Activated CD8-positive, alpha-beta memory T cell treated with anti-CD3 and anti-CD28 coated beads for 4 hours (primary cell): ENCODE data around the gene FZD10.

Experiments used
- DNase-seq, 2 donors: peaks; one replicate each; pipeline ENCODE4 v3.0.0-alpha.2; 2020; ENCODE audit warnings: low read depth in 2 of 2

Gene FZD10, protein sequence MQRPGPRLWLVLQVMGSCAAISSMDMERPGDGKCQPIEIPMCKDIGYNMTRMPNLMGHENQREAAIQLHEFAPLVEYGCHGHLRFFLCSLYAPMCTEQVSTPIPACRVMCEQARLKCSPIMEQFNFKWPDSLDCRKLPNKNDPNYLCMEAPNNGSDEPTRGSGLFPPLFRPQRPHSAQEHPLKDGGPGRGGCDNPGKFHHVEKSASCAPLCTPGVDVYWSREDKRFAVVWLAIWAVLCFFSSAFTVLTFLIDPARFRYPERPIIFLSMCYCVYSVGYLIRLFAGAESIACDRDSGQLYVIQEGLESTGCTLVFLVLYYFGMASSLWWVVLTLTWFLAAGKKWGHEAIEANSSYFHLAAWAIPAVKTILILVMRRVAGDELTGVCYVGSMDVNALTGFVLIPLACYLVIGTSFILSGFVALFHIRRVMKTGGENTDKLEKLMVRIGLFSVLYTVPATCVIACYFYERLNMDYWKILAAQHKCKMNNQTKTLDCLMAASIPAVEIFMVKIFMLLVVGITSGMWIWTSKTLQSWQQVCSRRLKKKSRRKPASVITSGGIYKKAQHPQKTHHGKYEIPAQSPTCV

GRCh38 chr12:130162267-130162666, at the start of gene FZD10:
Gene FZD10, plus strand, starts transcription at chr12:130162464. Its CDS starts 479 bp downstream, at chr12:130162943.
- no peak for DNase-seq

GRCh38 chr12:130114952-130115351, 47.3 kb upstream of the FZD10 start:
- DNase-seq = no peak

DNA sequence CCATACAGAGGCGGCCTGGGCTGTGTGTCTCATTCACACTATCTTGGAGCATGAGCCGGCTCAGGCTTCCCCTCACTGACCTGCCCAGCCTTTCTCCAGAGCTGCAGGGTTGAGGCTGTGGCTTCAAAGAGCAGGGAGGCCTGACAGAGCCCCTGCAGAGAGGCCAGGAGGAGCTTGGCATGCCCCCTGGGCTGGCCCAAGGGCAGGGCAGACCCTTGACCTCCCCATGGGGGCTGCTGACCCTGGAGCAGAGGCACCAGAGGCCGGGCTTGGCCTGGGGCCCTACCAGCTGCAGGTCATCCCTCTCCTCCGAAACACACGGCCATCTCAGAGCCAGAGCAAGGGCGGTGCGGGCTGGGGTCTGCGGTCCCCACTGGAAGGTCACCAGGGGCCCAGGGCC, 46.6 kb upstream of the FZD10 start:
- no peak for DNase-seq

DNA sequence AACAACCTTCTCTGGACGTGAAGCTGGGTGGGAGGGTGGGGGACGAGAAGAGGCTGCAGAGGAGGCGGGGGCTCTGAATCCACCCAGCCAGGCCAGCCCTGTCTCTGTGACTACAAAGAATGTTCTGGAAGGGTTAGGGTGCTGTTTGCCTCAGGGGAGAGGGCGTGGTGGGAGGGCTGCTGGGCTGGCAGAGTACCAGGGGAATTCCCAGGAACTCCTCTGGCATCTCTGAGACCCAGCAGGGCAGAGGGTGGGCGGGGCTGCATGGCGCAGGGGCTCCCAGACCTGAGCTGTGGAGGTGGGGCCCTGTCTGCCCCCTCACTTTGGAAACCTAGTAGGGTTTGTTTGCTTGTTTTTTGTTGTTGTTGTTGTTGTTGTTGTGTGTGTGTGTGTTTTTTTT, 45.5 kb upstream of the FZD10 start:
- DNase-seq = no peak

DNA sequence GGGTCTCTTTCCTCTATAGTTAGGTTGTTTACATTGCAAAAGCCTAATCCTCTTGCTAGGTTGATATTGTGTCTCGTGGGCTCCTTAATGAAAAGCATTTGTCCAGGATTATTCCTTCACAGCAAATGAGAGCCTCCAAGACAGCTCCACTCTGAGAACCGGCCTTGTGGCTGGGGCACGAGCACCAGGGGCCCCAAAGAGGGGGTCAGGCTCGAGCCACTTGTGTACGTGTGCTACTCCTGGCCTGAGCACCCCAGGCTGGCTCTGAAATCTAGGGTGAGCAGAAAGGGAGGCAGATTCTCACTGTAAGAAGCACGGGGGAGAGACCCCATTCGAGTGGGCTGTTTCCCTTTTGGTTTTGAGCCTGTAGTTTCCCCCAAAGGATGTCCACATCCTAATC, 45.0 kb upstream of the FZD10 start:
- DNase-seq = no peak

- no peak for DNase-seq
Measured at GRCh38 chr12:130117701-130118100, 44.6 kb upstream of the FZD10 start.

DNA sequence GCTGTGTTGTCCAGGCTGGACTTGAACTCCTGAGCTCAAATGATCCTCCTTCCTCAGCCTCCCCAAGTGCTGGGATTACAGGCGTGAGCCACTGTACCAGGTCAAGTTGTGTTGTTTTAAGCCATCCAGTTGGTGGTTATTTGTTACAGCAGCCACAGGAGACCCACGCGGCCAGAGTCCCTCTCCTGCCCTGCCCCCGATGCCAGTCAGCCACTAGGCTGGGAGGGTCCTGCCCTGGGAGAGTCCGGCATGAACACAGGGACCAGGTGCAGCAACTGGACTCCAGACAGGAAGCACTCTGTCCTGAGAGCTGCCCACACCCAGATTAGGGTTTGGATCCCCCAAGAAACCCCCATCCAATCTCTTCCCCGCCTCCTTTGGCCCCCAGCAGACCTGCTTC, 44.1 kb upstream of the FZD10 start:
- no peak for DNase-seq

GRCh38 chr12:130119241-130119861, 42.9 kb upstream of the FZD10 start:
- no peak for DNase-seq

- DNase-seq = no peak
Measured at GRCh38 chr12:130120012-130120805, 42.1 kb upstream of the FZD10 start.

GRCh38 chr12:130121226-130122000, 40.9 kb upstream of the FZD10 start:
- DNase-seq = no peak

DNA sequence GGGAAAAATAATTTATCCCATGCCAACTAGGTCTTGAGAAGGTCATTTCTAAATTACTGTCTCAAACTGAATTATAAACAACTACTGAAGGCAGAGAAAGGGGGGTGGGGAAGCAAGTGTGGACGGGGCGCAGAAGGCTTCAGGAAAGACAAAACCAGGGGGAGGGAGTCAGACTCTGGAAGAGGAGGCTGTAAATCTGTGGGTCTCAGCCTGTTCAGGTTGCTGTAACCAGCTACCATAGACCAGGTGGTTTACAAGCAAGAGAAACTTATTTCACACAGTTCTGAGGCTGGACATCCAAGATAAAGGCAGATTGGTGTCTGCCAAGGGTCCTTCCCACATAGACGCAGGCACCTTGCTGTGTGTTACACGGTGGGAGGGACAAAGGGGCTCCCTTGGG, 39.9 kb upstream of the FZD10 start:
- no peak for DNase-seq

GRCh38 chr12:130124106-130124505, 38.2 kb upstream of the FZD10 start:
- no peak for DNase-seq

GRCh38 chr12:130124605-130125244, 37.5 kb upstream of the FZD10 start:
- DNase-seq = no peak

DNA sequence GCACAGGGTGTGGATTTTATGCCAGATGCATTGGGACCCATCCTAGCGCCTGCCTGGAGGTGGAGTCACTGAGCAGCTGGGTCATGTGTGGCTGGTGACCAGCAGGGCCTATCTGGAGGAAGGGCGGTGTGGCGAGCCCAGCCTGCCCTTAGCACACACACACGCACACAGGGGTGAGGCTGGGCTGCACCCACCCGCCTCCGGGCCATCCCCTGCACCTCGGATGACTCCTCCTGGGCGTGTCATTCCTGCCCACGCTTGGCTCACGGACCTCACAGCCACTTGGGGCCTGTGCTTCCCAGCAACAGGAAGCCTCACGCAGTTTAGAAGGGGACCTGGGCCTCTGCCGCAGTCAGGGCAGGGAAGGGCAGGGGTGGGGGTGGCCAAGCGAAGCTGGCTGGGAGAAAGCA, 36.2 kb upstream of the FZD10 start:
- DNase-seq = no peak

DNA sequence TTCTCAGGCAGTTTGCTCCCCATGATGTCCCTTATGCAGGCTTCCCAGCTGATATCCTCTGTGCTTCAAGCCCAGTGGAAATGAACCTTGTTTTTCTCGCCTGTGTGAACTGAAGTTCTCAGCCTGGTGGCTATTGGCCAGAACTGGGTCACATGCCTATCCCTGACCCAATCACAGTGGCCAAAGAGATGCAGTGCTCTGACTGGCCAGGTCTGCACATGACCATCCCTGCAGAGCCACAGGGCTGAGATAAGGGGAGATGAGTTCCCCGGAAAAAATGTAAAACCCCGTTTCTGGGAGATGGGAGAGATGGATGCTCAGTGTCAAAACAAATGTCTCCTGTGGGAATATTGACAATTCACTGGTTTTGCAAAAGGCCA, 34.7 kb upstream of the FZD10 start:
- no peak for DNase-seq

GRCh38 chr12:130127912-130128789, 34.1 kb upstream of the FZD10 start:
- no peak for DNase-seq

GRCh38 chr12:130128790-130129735, 33.2 kb upstream of the FZD10 start:
- DNase-seq = no peak

DNA sequence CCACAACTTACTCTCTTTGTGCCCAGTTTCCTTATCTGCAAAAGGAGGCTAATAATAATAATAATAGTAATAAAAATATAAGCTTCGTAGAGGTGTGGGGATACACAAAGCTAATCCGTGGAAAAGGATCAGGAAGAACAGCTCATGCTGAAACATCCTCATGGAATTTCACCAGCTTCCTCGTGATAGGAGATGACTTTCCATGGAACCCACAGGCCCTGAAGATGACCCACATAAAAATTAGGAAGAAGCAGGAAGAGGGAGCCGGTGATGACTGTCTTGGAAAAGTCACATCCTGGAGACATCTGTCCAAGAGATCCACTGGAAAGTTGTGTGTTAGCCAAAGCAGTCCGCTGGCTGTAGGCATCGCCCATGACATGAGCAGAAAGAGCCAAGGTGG, 31.9 kb upstream of the FZD10 start:
- DNase-seq = no peak

DNA sequence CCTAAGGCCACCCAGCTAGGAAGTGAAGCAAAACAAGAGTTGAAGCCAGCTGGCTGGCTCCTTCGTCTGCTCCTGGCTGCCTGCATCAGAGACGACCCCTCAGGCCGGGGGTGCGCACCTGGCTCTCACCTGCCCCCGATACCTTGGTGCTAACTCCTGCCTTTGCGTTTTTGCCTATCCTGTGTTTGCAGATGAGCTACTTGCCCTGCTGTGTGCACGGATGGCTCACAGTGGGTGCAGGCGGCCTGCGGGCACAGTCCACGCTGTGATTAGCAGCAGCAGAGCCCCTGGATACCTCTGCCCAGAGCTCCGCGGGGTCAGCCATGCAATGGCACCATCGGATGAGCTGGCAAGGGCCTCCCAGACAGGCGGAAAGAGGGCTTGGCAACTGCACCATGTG, 31.2 kb upstream of the FZD10 start:
- no peak for DNase-seq
